ENCODE measurements around the gene SLIT3.

Gene SLIT3

DNA sequence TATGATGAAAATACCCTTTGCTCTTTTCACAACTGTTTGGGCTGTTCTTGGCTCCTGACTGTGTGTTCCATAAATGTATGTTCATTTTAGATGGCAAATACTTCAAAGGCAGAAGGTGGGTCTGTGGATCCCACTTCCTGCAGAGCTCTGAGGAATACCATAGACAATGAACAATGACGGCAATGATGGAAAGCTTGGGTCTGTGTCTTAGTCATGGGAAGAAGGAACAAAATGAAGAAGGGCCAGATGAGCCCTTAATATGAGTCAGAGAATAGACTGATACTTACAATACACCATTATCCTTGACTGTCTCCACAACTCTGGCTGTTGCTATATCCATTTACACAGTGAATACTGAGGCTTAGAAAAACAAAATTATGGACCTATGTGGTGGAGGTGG, 126.0 kb downstream of the SLIT3 start:
- no peak for DNase-seq (ENCODE audit: low spot score)

DNA sequence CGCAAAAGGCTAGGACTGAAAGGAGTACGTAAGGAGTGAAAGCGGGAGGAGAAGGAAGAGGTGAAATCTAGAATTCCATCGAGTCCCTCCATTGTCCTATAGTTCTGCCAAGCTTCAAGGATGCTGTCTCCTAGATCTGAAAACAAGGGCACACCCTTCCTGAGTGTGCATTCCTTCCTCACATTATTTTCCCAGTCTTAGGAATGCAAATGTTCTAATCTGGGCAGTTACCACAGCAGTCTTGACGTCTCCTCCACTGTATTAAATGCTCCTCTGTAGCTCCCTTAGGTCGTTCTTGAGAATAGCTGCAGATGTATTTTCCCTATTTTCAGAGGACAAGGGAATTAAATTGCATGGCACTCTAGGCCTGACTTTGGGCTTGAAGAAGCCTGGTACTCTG, 127.6 kb downstream of the SLIT3 start:
- DNase-seq (ENCODE audit: low spot score) = no peak

DNA sequence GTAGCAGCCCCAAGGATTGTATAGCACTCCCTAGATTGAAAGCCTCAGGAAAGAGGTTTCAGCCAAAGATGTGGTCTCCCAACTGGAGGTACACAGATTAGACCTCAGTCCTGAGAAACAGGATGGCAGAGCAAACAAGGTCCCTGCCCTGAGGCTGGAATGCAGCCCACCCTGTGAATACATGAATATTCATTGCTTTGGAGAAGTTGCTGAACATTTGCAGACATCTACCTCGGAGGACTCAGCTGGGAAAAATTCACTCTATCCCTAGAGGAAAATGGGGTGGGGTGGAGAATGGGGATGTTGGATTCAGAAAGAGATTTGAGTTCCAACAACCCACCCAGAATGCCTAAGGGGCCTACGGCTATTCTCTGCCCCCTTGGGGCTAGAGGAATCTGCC, 129.4 kb downstream of the SLIT3 start:
- DNase-seq (ENCODE audit: low spot score) = no peak

DNA sequence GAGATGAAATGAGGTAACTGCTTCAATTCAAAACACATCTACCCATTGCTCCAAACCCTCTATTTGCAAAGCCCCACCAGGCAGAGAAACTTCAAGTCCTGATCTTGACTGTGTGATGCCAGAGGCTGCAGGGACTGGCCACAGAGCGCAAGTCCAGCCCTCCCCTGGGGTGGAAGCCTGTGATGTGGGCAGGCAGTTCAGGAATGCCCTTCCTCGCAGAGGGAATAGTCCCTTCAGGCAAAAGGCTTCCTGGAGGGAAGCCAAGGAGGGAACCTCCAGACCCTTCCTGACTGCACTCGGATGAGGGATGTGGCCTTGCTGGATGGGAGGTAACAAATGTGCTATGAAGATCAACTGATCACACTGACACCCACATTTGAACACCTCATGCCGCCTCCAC, 131.2 kb downstream of the SLIT3 start:
- no peak for DNase-seq (ENCODE audit: low spot score)

DNA sequence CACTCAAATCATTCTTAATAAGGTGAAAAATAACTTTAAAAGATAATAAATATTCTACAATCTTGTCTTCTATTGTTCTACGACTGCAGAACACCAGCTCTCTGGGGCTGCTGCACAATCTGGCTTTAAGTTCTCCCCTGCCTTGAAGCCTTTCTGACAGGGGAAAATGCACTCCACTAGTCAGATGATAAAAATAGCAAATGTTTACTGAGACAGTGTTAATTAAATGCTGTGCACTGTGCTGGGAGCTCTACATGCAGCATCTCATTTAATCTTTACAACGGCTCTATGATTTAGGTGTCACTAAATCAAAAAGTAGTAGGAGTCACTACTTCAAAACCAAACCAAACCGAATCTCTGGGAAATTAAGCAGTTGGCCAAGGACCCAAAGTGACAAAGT, 132.7 kb downstream of the SLIT3 start:
- no peak for DNase-seq (ENCODE audit: low spot score)

DNA sequence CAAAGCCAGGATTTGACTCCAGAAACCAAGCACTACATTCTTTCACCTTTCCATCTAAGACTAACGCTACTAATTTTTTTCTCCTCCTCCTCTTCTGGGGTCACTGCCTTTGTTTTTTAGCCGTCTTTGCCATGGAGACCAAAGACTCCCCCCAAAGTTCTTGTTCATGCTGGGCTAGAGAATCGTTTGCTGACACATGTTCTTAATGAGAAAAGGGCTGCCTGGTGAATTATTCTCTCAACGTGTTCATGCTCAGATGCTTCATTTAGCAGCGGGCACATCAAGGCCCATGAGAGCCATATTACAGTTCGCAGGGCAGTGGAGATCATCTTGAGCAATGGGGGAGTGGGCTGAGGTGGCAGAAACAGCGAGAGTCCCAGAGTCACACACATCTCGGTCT, 134.9 kb downstream of the SLIT3 start:
- no peak for DNase-seq (ENCODE audit: low spot score)

DNA sequence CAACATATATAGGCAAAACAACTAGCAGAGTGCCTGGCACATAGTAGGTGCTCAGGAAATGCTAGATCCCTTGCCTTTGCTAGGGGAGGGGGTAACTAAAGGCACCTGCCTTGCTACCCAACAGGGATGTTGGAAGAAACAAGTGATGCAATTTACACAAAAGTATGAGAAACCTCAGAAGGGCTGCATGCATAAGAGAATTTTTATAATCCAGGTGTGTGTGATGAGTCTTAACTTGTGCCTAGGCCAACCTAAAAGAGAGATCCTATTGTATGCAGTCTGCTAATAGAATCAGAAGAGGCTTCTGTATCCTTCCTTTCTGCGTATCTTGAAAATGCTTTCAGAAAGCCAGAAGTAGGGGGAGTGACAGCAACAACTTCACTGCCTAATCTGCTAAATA, 135.9 kb downstream of the SLIT3 start:
- no peak for DNase-seq (ENCODE audit: low spot score)

DNA sequence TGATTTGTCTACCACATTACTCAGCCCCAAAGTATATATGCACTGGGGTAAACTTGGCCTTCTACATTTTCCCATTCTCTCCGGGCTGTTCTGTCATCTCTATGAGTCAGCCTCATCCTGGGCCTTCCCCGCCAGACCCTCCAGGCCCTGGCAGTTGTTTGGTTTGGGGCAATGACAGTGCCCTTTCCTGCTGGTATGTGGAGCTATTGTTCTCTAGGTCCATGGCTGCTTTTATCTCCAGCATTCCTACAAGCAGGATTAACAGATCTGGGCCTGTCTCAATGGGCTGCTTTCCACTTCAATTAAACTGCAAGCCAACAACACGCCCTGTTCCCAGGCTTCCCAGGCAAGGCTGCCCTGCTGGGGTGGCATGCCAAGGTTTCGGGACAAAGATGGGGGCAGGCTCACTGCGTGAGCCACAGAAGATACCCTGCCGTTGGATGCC, 136.4 kb downstream of the SLIT3 start:
- peak; percentile 78 for DNase-seq (ENCODE audit: low spot score)

DNA sequence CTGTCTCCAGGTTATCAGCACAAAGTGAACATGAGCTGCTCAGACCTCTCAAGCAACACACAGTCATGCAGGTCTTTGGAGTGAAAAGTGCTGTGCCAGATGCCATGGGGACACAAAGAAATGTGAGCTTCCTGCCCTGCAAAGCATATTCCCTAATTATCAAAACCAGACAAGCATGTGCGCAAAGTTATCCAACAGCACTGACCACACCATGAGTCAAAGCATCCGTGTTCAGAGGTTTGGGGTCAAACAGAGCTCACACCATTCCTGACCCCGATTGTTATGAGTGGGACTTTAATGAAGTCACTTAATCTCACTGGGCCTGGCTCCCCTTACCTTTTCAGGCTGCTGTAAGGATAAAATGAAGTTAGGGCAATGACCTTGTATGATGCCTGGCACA, 138.5 kb downstream of the SLIT3 start:
- DNase-seq (ENCODE audit: low spot score) = no peak

DNA sequence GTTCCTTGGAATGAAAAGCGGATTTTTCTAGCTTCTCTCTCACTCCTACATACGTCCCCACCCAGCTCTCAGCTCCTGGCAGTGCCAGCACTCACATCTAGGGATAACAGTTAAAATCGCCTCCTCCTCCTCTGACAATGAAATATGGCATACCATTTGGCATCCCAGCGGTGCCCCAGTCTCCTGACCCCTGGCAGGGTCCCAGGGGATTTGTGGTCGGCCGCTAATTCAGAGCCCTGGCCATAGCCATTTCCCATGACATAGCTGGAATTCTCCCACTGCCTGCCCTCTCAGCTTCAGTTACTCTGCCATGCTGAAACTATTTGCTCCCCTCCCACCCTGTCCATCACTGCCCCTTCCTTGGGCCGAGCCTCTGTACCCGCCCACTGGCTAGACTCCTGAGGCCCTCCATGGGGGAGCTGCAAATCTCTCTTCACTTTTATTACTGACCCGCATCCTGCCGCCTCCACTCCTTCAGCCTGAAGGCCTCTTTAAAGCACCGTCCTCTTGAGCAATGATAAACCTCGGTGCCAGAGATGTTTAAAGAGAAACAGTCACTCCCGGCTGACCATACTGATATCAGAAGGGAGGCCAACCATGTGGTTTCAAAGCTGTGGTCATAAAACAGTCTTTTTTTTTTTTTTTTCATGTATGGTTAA, 139.8 kb downstream of the SLIT3 start:
- DNase-seq (ENCODE audit: low spot score) = peak; percentile 68

DNA sequence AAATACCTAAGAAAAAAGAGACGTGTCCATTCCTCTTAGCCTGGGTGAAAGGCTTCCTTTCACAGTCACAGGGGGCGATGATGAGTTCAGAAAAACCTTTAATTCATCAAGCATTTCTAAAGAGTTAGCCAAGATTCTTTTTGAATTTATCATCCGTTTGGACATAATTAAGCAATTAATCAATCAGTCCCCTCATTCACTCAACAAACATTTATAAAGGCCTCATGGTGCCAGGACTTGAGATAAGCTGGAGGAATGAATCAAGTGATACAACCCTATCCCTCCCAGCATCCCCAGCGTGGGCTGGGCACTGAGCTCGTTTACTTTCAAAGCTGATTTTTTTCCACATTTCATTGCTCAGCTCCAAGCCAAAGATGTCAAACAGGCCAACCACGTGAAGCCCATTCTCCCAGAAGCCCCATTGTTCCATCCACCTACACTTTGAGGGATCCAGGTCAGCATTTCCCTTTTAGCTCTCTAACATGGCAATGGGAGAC, 140.5 kb downstream of the SLIT3 start:
- DNase-seq (ENCODE audit: low spot score) = no peak

DNA sequence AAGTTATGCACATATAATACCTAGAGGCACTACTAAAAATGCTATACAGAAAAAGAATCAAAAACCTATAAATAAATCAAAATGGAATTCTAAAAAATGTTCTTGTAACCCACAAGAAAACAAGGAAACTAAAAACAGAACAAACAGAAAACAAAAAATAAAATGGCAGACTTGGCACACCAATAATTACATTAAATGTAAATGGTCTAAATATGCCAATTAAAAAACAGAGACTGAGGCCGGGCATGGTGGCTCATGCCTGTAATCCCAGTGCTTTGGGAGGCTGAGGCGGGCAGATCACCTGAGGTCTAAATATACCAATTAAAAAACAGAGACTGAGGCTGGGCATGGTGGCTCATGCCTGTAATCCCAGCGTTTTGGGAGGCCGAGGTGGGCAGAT, 142.2 kb downstream of the SLIT3 start:
- DNase-seq (ENCODE audit: low spot score) = no peak

DNA sequence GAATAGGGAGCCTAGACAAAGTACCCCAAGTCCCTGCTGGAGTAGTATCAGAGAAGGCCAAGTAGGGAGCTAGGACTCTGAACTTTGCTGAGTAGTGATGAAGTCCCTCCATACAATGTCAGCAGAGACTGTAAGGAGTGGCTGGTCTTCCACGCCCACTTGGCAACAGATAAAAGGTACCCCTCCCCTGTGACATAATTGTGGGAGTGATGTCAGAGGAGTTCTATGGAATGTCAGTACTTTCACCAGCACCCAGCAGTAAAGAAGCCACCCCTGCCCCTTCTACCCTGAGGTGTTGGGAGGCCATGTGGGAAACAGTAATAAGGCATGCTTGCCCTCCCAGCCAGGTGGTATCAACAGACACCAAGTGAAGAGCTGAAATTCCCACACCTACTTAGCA, 143.9 kb downstream of the SLIT3 start:
- no peak for DNase-seq (ENCODE audit: low spot score)

DNA sequence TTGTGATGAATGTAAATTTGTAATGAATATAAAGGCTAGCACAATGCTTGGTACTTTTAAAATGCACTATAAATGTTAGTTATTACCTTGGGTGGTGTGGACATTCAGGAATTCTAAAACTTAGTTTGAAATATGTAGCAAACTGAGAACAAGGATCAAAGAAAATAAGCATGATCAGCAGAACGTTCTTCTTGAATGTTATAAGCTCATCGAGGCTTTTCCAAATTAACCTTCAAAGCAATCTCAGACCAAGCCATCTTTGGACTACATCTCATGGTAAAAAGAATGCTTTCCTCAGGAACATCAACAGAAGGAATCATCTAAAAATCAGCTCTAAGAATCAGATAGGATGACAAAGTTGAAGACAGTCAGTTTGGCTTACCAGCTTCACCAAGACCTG, 146.3 kb downstream of the SLIT3 start:
- no peak for DNase-seq (ENCODE audit: low spot score)

DNA sequence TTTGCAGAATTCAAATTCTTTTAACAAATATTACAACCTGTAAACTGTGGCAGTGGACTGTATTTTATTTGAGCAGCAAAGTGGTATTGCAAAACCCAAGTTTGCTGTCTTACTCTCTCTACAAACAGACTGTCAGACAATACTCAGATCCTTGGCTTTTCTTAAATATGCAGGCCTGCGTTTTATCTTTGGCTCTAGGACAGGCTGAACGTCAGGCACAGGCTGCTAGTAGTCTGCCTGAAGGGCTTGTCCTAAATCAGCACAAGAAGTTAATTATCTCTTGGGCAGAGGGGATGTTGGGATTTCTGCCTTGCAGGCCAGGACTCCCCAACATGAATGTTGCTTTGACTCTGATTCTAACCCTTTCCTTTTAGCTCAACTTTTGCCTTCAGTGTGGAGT, 147.5 kb downstream of the SLIT3 start:
- DNase-seq (ENCODE audit: low spot score) = no peak

DNA sequence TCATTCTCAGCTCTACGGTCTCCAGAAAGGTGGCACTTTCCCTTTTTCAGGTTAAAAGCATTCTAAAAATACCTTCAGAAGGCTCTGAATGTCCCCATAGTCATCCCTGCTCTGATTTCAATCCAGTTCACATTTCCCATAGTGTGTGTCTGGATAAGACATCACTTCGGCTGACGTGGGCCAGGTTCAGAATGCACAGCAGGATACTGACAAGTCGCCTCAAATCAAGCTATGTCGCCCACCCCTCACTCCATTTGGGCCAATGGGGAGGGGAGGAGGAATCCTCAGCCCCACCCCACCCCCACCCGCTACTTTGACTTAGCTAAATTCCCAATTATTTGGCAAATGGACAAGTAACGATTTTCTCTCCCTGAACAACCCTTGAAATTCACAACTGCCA, 148.0 kb downstream of the SLIT3 start:
- DNase-seq (ENCODE audit: low spot score) = no peak

DNA sequence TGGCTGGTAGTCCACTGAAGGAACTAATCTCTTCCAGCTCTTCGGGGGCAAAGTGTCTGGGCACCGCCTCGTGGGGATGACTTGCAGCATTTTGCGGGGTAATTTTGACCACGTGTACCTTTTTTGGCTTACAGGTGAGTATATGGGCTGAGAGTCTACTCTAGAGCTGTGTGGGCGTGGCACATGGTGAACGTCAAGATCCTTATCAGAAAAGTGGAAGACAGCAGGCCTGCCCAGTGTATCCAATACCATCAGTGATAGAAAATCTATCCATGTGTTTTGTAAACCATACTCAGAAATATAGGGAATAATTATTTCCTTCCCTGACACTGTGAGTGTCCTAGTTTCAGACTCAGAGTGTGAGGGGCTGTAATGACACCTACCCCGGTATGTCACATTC, 148.5 kb downstream of the SLIT3 start:
- no peak for DNase-seq (ENCODE audit: low spot score)

DNA sequence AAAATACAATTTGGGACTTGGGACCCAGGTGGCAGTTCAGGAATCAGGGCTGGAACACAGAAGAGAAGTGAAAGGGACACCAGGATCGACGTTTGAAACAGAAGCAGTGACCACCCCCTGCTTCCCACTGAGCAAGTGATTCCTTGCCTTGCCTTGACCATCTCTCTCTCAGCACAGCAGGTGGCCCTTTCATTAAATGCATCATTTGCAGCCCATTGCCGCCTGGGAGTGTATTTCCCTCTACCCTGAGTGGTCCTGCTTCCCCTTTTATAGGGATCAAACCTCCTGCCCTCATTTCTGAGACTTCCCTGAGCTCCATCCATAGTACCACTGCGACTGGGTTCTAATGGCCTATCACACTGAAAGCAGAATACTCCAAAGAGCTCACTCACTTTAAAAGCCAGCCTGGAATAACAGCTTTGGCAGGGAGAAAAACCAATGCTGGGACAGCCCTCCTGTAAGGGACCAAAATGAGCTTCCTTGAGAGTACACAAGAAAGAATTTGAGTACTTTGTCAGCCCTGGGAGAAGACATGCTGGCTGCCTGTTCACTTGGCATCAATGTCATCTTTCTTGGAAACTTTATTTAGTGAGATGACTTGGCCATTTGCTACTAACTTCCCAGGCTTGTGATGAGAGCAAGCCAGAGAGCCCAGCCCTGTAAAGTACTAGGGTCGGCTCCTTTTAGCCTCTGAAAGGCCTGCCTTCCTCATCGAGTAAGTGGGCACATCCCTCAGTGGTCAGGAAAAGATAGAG, 149.7 kb downstream of the SLIT3 start:
- DNase-seq (ENCODE audit: low spot score) = no peak

DNA sequence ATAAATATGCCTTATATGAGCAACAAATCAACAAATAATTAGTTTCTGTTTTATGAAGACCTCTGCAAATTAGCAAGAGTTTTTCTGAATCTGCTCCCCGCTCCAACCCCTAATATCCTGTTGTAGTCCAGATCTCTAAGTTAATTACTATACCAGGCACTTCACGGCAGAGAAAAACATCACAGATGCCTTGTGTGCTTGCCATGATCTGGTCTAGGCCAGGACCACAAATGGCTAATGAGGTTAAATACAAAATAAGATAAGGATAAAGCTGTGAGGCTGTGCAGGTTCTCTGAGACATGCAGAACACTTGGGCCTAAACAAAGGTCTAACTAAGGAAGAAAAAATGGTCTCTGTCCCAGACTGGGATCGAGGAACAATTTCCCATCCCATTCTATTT, 150.8 kb downstream of the SLIT3 start:
- no peak for DNase-seq (ENCODE audit: low spot score)

DNA sequence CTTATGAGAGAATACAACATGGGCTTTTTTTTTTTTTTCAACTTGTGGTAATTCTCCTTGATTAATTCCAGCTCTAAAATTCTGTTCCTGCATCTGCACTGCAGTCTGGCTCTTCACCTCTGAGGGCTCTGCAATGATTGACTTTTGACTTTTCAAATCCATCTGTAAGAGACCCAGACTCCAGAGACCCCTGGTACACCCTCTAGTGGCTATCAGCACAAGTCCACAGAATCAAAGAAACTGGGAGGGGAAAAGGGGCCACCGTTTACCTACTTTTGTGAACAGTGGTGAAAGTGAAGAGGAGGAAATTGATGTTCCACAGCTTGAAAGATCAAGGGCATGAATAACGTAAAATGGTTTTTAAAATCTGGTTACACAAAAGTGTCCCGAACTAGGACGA, 151.6 kb downstream of the SLIT3 start:
- peak; percentile 47 for DNase-seq (ENCODE audit: low spot score)

DNA sequence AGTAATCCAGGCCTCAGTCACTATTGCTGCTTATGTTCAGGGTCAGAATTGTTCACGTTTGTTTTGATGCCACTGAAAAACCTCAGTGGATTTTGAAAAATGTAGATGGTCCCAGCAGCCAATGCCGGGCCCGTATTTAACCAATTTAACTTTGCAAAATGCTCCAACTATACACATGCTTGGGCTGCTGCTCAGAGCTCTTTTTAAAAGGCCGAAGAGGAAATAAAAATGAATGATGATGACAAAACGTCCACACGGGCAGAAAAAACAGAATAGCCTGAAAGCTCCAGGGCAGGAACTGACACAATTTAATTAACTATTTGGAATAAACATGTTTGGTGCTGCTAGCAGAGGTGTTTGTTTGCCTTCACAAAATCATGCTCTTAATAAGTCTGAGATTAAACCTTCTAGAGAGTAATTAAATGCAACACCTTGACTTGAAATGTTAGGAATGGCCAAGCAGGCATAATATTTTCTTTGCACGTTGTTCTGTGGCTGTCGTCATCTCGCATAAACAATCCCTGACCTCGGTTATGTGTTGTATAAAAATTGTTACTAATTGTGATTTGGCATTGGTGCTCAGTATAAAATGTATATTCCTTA, 152.7 kb downstream of the SLIT3 start:
- no peak for DNase-seq (ENCODE audit: low spot score)

DNA sequence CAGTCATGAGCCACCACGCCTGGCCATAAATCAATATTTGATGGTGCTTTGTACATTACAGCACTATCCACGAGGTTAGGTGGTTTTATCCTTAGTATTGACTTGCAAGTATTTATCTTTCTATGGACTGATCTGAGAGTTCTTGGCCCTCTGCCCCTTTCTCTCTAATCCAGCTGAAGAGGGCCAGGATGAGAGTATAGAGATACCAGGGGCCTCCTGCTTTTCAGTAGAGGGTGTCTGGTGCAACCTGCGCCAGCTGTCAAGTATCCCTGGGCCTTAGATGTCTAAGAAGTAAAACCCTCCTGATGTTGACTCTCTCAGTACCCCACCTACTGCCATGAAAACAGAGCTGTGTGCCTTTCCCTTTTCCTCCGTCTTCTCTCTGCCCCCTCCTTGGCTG, 153.4 kb downstream of the SLIT3 start:
- DNase-seq (ENCODE audit: low spot score) = no peak

DNA sequence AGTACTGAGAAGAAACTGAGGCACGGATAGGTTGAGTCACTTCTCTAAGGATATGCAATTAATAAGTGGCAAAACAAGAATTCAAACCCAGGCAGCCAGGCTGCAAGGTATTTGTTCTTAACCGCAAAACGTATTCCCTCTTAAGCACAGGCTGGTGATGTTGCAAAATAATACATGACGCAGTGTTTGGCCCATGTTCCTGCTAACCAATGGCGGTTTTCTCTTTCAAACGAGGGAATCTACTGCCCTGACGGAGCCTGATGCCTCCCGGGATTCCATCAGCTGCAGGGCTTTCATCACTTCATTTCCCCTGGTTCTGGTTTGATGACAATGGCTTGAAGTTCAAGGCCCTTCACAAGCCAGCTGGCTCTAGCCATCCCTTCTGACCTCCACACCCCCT, 154.8 kb downstream of the SLIT3 start:
- no peak for DNase-seq (ENCODE audit: low spot score)
